VCaP (cell line): ENCODE measurements around the gene PHOX2B.
"Not testable (repeated sequence)": the region's sequence is repeated elsewhere in the genome, so short reads cannot be mapped to it uniquely, and the experiment has no call there.

ENCODE experiments used
- H3K27ac ChIP-seq: fragments of 450-650 bp; 2 replicates; pipeline ENCODE4 v1.5.1; 2017
- TF ChIP-seq, protein P1 (sequence below): fragments of 450-650 bp; conservative IDR thresholded peaks from 2 replicates; pipeline ENCODE4 v1.5.1; 2017; ENCODE audit warnings: mild to moderate bottlenecking, moderate library complexity

The PHOX2B gene

DNA sequence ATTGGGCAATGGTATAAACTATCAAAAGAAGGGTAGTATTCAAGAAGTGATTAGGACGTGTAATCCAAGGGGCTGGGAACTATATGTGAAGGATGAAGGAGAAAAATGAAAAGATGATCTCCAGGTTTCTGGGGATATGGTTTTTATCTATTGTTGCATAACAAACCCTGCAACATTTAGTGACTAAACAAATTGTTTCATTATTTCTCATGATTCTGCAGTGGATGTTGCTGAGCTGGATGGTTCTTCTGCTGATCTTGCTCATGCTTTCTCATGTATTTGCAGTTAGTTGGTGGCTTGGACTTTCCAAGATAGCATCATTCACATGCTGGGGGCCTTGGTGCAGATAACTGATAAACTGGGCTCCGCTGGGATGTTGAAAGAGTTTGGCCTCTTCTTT is 29.1 kb downstream of the PHOX2B start:
- H3K27ac ChIP-seq = no peak overlapping the region
- TF ChIP-seq, protein P1, sequence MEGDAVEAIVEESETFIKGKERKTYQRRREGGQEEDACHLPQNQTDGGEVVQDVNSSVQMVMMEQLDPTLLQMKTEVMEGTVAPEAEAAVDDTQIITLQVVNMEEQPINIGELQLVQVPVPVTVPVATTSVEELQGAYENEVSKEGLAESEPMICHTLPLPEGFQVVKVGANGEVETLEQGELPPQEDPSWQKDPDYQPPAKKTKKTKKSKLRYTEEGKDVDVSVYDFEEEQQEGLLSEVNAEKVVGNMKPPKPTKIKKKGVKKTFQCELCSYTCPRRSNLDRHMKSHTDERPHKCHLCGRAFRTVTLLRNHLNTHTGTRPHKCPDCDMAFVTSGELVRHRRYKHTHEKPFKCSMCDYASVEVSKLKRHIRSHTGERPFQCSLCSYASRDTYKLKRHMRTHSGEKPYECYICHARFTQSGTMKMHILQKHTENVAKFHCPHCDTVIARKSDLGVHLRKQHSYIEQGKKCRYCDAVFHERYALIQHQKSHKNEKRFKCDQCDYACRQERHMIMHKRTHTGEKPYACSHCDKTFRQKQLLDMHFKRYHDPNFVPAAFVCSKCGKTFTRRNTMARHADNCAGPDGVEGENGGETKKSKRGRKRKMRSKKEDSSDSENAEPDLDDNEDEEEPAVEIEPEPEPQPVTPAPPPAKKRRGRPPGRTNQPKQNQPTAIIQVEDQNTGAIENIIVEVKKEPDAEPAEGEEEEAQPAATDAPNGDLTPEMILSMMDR = no peak

DNA sequence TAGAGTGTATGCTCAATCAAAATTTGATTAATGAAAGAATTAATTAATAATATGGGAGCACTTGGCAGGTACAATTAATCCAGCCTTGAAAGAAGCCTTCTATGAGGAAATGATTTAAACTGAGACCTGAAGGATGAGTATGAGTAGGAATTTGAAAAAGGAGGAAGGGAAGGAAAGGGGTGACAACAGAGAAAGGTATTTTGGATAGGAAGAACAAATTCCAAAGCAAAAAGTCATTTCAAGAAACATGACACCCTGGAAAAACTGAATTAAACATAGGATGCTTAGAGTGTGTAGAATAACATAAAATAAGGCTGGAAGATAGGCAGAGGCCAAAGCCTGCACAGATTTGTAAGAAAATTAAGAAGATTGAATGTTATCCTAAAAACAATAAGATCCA is 29.6 kb downstream of the PHOX2B start:
- TF ChIP-seq, protein P1 = no peak
- H3K27ac ChIP-seq = no peak overlapping the region

DNA sequence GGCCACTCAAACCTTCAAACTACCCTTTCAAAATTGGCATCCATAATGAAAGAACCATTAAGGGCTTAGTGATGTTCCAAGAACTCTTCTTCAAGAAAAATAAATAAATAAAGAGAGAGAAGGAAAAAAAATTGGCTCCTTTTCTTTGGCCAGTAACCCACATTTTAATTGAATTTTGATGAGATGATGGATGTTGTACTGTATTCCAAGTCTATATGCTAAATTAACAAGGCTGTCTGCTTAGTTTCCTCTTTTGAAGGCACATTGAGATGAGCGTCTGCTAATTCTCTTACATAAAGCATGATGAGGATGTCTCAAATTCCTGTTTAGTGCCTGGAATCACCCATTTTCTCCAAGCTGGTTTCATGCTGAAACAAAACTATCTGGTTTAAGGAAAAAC is 33.4 kb downstream of the PHOX2B start:
- H3K27ac ChIP-seq = no peak overlapping the region
- TF ChIP-seq, protein P1 = no peak

DNA sequence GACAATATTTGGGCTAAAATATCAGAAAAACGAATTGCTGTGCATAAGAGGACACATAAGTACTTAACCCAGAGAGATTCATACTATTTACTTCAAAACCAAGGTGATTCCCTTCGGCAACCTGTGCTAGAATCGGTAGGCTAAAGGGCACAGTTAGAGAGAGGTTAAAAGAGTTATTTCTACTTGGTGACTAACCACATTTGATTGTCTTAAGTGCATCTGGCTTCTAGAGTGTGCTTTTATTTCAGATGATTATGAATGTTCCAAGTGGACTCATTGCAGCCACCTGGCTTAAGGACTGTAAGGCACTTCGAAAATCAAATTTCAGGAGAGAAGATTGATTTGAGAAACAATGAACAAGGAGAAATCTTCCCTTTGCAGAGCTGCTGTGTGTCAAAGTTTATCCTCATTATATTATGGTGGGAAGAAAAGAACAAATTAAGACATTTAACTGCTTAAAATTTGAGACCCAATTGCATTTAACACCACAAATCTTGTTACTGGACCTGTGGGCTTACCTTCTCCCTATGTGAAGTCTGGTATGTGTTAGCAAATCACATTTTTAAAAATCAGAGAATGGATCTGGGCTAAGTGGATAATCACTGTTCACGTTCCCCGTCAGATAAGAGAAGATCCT is 34.0 kb downstream of the PHOX2B start:
- TF ChIP-seq, protein P1 = no peak
- H3K27ac ChIP-seq = no peak overlapping the region

DNA sequence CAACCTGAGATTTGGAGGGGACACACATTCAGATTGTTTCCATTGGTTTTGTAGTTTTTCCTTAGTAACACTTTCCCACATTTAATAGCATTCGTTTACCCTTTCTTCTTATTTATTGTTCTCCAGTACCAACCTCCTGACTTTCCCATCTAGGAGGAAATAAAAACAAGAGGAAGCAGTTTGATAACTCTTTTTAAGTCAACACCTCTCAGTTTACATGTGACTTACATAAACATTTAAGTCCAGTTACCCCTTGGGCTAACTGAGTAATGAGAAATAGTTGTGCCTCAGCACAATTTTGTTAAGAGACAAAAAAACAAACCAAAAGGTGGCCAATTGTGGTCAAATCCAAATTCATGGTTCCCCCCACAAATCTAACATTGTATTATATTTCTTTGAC is 34.8 kb downstream of the PHOX2B start:
- H3K27ac ChIP-seq = no peak overlapping the region
- TF ChIP-seq, protein P1 = no peak

DNA sequence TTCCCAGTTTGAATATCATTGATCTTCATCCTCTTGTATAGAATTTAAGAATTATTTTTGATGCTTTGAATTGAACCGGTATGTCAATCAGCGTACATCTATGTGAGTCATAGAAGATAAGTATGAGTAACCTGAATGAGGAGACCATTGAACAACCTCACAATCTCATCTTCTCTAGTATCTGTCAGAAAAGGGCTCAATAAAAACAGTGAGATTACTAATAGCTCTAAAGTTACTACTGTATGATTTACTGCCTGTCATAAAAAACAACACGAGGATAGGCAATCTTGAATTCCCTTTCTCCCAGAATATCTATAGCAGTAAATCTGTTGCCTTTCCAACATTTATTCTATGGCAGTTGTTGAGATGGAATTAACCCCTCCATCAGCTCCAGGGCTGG is 36.1 kb downstream of the PHOX2B start:
- H3K27ac ChIP-seq = no peak overlapping the region
- TF ChIP-seq, protein P1 = no peak

DNA sequence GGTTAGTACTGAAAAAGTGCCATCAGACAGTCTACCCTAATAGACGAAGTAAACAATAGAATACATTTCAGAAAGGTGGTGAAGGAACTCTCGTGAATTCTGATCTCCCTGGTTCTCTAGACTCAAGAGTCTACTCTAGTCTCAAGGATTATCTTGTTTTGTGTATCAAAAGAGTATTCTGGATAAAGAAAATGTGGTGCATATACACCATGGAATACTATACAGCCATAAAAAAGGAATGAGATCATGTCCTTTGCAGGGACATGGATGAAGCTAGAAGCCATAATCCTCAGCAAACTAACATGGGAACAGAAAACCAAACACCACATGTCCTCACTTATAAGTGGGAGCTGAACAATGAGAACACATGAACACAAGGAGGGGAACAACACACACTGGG is 36.9 kb downstream of the PHOX2B start:
- H3K27ac ChIP-seq = not testable (repeated sequence)

DNA sequence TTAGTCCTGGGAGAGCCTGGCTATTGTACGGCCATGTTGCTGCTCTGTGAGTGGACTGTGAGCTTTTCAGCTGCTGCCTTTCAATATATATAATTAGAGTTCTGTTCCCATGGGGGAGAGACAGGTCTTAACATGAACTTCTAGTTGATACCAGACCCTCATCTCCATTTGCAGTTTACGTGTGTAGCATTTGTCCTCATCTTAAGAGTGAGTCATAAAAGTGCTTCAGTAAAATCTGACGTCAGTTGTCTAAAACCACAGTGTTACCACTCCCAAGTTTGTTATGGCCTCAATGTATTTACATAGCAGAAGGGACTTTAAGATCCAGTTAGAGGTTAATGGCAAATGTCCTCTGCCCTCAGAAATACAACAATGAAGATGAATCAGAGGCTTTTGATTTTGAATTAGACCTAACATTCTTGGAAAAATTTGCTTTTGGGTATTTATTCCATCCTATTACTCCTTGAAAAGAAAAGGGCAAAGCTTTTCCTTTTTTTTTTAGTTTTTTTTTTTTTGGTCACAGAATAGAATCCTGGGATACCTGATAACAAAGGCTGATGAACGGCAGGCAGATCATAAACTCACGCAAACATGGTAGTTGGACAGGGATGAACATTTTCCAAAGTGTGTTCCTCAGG is 38.6 kb downstream of the PHOX2B start:
- H3K27ac ChIP-seq = no peak overlapping the region
- TF ChIP-seq, protein P1 = no peak
